ENCODE results near the gene TRIM34.

- no peak for TF ChIP-seq CTCF (IDR thresholded peaks at IDR 0.05)
- TF ChIP-seq EP300 (IDR thresholded peaks at IDR 0.05): no peak
- TF ChIP-seq POLR2AphosphoS5 (IDR thresholded peaks at IDR 0.05): no peak
- TF ChIP-seq POLR2A (IDR thresholded peaks at IDR 0.05): no peak
Measured at GRCh38 chr11:5575152-5575551, 49.6 kb upstream of the TRIM34 start.
